OCI-LY7 (cell line): ENCODE measurements around the gene PCP4L1.

ENCODE experiments used
- EZH2phosphoT487 ChIP-seq: fragments of 200-600 bp; sonication (generic); IDR thresholded peaks from 2 replicates; pipeline ENCODE4 v1.6.1; 2018; ENCODE audit warnings: low read depth, borderline replicate concordance, mild to moderate bottlenecking, mixed run types, antibody characterized with exemption, low read length, moderate library complexity, mixed read lengths
- TF ChIP-seq, protein P1 (sequence below): fragments of 200-600 bp; sonication (generic); conservative IDR thresholded peaks from 2 replicates; pipeline ENCODE4 v1.5.1; 2014; ENCODE audit warnings: mild to moderate bottlenecking, antibody characterized with exemption, low read length, moderate library complexity, mixed read lengths

DNA sequence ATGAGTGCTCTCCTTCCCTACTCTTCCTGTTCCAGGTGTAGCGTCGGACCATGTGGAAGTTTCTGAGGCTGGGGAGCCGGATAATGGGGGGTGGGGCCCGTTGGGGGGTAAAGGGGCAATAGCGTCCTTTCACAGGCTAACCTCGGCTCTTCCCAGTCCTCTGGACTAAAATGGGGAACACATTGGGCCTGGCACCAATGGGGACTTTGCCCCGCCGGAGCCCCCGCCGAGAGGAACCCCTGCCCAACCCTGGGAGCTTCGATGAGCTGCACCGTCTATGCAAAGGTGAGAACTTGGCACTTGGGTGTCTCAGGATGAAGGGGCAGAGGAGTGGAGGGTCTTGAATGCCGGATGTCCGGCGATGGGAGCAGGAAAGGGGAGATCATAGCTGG is 32.2 kb upstream of the PCP4L1 start:
- TF ChIP-seq, protein P1, sequence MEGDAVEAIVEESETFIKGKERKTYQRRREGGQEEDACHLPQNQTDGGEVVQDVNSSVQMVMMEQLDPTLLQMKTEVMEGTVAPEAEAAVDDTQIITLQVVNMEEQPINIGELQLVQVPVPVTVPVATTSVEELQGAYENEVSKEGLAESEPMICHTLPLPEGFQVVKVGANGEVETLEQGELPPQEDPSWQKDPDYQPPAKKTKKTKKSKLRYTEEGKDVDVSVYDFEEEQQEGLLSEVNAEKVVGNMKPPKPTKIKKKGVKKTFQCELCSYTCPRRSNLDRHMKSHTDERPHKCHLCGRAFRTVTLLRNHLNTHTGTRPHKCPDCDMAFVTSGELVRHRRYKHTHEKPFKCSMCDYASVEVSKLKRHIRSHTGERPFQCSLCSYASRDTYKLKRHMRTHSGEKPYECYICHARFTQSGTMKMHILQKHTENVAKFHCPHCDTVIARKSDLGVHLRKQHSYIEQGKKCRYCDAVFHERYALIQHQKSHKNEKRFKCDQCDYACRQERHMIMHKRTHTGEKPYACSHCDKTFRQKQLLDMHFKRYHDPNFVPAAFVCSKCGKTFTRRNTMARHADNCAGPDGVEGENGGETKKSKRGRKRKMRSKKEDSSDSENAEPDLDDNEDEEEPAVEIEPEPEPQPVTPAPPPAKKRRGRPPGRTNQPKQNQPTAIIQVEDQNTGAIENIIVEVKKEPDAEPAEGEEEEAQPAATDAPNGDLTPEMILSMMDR = no peak
- TF ChIP-seq EZH2phosphoT487 = no peak
